Measurements from ENCODE around the gene MAZ. TPM values are rescaled to one million over a fixed set of nuclear protein-coding genes. Genes with fewer than 3 reads are reported as not detected.

Gene MAZ
- total RNA-seq, 2 donors from 2014 or later: 33.0 to 86.6 TPM

DNA sequence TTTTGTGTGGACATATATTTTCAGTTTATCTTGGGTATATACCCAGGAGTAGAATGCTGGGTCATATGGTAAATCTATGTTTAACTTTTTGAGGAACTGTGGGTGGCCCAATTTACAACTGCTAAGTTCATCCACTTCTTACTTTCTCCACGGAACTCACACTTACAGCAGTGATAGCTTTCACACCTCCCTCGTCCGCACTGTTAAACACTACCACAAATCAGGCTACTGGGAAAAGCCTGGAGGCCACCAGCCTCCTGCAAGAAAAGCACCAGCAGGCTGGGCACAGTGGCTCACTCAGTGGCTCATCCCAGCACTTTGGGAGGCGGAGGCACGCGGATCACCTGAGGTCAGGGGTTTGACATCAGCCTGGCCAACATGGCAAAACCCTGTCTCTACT, 43.0 kb upstream of the MAZ start:
- no peak for TF ChIP-seq CTCF (IDR thresholded peaks at IDR 0.05)
- Histone ChIP-seq H3K4me3 (no peak overlapping the region), H3K4me1 (no peaks in the 10 kb centered on the region), H3K9me3 (no peaks in the 10 kb centered on the region), H3K36me3 (no peaks in the 10 kb centered on the region), H3K27ac (no peak overlapping the region), H3K27me3 (no peaks in the 10 kb centered on the region)
- no peak for DNase-seq (ENCODE audit: low spot score)

DNA sequence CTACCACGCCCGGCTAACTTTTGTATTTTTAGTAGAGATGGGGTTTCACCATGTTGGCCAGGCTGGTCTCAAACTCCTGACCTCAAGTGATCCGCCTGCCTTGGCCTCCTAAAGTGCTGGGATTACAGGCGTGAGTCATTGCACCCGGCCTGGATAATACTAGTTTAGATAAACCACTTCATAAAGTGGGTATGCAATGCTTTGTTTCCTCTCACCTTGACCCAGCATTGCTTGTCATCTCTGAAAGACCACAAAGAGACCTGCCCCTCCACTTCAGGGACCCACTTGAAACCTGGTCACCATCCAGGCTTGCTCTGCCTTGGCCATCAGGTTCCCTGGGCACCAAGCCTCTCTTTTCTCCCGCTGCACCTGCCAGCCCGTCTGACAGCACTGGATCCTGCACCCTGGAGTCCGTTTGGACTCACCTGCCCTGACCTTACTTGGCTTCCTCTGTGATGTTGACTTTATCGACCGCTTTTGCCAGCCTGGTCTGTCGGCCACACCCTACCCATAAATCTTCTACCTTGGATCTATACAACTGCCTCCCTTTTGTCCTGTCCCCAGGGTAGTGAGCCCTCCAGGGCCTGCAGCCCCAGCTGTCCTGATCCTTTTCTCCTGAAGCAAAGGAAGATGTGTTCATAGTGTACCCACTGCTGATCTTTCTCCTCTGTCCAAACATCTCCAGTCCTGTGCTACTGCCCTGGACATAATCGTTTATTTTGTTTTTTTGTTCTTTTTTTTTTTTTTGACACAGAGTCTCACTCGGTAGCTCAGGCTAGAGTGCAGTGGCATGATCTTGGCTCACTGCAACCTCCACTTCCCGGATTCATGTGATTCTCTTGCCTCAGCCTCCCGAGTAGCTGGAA, 40.9 kb upstream of the MAZ start:
- Histone ChIP-seq H3K4me3 (no peak overlapping the region), H3K27ac (no peak overlapping the region)
- no peak for TF ChIP-seq CTCF (IDR thresholded peaks at IDR 0.05)

DNA sequence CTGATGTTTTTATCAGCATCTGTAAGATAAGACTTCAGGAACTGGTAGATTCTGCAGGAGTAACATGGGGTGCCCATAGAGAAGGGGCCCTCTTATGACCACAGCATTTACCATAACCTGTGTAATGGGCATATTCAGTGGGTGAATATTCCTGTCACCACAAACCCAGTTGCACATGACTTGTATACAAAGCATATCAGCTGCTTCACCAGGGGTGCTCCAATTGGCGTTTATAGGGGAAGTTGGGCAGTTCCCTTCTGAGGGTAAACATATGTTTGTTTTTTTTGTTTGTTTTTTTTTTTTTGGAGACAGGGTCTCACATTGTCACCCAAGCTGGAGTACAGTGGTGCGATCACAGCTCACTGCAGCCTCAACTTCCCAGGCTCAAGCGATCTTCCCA, 39.8 kb upstream of the MAZ start:
- no peak for TF ChIP-seq CTCF (IDR thresholded peaks at IDR 0.05)
- Histone ChIP-seq H3K27me3 (no peaks in the 10 kb centered on the region), H3K9me3 (no peaks in the 10 kb centered on the region), H3K4me3 (no peak overlapping the region), H3K4me1 (no peaks in the 10 kb centered on the region), H3K36me3 (no peaks in the 10 kb centered on the region), H3K27ac (no peak overlapping the region)
- no peak for DNase-seq (ENCODE audit: low spot score)

More for the DNA sequence above, 40.9 kb upstream of the MAZ start:
- no peaks in the 10 kb centered on the region for H3K4me1 ChIP-seq
- no peaks in the 10 kb centered on the region for H3K27me3 ChIP-seq
- DNase-seq (ENCODE audit: low spot score): no peak
- no peaks in the 10 kb centered on the region for H3K9me3 ChIP-seq
- no peaks in the 10 kb centered on the region for H3K36me3 ChIP-seq

GRCh38 chr16:29767062-29767461, 39.3 kb upstream of the MAZ start:
- no peak for DNase-seq (ENCODE audit: low spot score)
- TF ChIP-seq CTCF (IDR thresholded peaks at IDR 0.05): no peak
- no peaks in the 10 kb centered on the region for H3K27me3 ChIP-seq
- H3K4me1 ChIP-seq: no peaks in the 10 kb centered on the region
- H3K27ac ChIP-seq: no peak overlapping the region
- no peak overlapping the region for H3K4me3 ChIP-seq
- no peaks in the 10 kb centered on the region for H3K36me3 ChIP-seq
- H3K9me3 ChIP-seq: no peaks in the 10 kb centered on the region

GRCh38 chr16:29769507-29769906, 36.8 kb upstream of the MAZ start:
- no peaks in the 10 kb centered on the region for H3K9me3 ChIP-seq
- H3K36me3 ChIP-seq: no peaks in the 10 kb centered on the region
- no peaks in the 10 kb centered on the region for H3K27me3 ChIP-seq
- DNase-seq (ENCODE audit: low spot score): no peak
- no peak for TF ChIP-seq CTCF (IDR thresholded peaks at IDR 0.05)
- no peak overlapping the region for H3K4me3 ChIP-seq
- no peaks in the 10 kb centered on the region for H3K4me1 ChIP-seq
- no peak overlapping the region for H3K27ac ChIP-seq
